A549 (cell line): ENCODE results near the gene FAHD2B.
"Not testable (repeated sequence)": the region's sequence is repeated elsewhere in the genome, so short reads cannot be mapped to it uniquely, and the experiment has no call there.

Experiments
- CTCF ChIP-seq: fragments of >200 bp; sonication (Bioruptor Twin); formaldehyde crosslinking; IDR thresholded peaks from 3 replicates; pipeline ENCODE4 v1.5.1; 2016
- EP300 ChIP-seq, 2 experiments: fragments of >200 bp; sonication (Bioruptor Twin); formaldehyde crosslinking; IDR thresholded peaks; 2 replicates in 1 of 2; 3 replicates in 1 of 2; pipeline ENCODE4 v1.6.1; 2016 to 2017
- KDM5A ChIP-seq: fragments of 200-600 bp; sonication (generic); IDR thresholded peaks from 2 replicates; pipeline ENCODE4 v1.6.1; 2016; ENCODE audit warnings: antibody characterized with exemption, mild to moderate bottlenecking
- MAFK ChIP-seq: fragments of 450-650 bp; IDR thresholded peaks from 2 replicates; pipeline ENCODE4 v1.6.1; 2014; ENCODE audit not compliant: partially characterized antibody
- MAX ChIP-seq: IDR thresholded peaks from 2 replicates; pipeline ENCODE4 v1.6.1; 2012
- MAZ ChIP-seq: fragments of 150-350 bp; IDR thresholded peaks from 2 replicates; pipeline ENCODE4 v1.6.1; 2014; ENCODE audit warnings: antibody characterized with exemption, low read depth, low read length, borderline replicate concordance
- POLR2A ChIP-seq: IDR thresholded peaks from 2 replicates; pipeline ENCODE4 v1.6.1; 2012; ENCODE audit warnings: mild to moderate bottlenecking, low read length
- SMC3 ChIP-seq: fragments of >200 bp; sonication (Bioruptor Twin); formaldehyde crosslinking; IDR thresholded peaks from 3 replicates; pipeline ENCODE4 v1.6.1; 2018; ENCODE audit warnings: inconsistent platforms
- ZFP36 ChIP-seq: fragments of 450-650 bp; IDR thresholded peaks from 2 replicates; pipeline ENCODE4 v1.6.1; 2014; ENCODE audit warnings: borderline replicate concordance; ENCODE audit not compliant: partially characterized antibody

- not testable (repeated sequence) for TF ChIP-seq SMC3; KDM5A; EP300 (IDR thresholded peaks at IDR 0.05); CTCF; POLR2A; MAZ; MAFK; MAX; ZFP36
These were observed 46.2 kb downstream of the FAHD2B start for GRCh38 chr2:97048448-97048847.
